GM12801 (cell line): Measurements from ENCODE around the gene PMAIP1.

Experiments
- TF ChIP-seq, protein P1 (sequence below): IDR thresholded peaks from one replicate; pipeline ENCODE4 v1.5.1; 2011; ENCODE audit warnings: control low read depth; ENCODE audit not compliant: insufficient read length; ENCODE audit errors: extremely low read depth

PMAIP1 gene

DNA sequence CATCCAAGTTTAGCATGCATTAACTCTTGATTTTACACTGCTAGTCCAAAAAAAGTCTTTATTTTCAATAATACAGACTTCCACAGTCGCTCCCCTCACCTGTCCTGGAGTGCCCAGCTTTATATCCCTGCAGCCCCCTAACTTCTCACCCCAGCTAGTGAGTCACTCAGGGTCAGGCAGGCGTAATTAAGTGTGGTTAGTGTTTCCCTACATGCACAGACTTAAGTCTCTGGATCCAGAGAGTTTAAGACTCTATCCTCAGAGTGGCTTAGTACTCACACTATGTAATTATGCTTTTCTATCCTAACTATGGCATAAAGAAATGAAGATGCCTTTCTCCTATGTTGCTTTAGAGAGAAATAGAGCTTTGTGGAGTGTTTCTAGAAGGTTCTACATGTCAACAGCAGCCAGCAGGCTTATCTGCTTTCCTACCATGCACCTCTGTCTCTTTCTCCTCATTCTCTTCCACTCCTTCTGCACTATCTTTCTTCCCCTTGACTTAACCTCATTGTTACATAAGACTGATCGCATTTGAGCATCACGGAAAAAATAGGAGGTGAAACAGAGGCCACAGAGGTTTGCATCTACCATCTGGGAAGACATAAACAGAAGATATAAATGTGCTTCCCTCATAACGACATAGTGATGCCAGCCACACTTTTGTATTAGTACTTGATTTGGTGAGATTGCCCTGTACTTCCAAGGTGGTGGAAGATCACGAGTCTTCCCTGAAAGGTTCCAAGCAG lies 34.4 kb upstream of the PMAIP1 start:
- TF ChIP-seq, protein P1, sequence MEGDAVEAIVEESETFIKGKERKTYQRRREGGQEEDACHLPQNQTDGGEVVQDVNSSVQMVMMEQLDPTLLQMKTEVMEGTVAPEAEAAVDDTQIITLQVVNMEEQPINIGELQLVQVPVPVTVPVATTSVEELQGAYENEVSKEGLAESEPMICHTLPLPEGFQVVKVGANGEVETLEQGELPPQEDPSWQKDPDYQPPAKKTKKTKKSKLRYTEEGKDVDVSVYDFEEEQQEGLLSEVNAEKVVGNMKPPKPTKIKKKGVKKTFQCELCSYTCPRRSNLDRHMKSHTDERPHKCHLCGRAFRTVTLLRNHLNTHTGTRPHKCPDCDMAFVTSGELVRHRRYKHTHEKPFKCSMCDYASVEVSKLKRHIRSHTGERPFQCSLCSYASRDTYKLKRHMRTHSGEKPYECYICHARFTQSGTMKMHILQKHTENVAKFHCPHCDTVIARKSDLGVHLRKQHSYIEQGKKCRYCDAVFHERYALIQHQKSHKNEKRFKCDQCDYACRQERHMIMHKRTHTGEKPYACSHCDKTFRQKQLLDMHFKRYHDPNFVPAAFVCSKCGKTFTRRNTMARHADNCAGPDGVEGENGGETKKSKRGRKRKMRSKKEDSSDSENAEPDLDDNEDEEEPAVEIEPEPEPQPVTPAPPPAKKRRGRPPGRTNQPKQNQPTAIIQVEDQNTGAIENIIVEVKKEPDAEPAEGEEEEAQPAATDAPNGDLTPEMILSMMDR, result no peak

DNA sequence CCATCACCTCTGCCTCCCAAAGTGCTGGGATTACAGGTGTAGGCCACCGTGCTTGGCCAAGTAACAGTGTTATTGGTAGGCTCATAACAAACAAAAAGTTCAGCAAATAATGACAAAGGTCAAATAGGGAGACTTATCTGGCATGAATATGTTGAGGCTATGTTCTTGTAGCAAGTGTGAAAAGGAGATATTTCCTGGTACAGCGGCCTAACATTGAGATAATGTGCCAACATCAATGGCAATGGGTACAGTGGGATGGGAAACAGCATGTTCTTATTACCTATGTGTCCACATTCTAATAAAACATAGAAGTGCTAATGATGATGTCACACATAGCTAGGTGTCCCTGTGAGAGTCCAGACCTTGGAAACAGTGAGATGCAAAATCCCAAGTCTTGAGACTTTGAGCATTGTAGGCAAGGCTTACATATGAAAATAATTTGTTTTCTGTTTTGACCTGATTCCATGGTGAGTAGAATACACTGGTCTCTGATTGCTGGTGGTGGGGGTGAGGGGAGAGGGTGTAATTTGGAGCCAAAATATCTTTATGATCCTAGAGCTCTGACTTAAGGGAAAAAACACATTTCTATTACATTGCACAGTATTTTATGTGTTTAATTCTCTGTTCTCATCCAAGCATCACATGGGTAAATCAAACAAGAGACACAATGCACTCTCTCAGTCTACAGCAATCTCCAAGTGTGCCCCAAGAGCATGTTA lies 33.1 kb upstream of the PMAIP1 start:
- TF ChIP-seq, protein P1, result no peak

DNA sequence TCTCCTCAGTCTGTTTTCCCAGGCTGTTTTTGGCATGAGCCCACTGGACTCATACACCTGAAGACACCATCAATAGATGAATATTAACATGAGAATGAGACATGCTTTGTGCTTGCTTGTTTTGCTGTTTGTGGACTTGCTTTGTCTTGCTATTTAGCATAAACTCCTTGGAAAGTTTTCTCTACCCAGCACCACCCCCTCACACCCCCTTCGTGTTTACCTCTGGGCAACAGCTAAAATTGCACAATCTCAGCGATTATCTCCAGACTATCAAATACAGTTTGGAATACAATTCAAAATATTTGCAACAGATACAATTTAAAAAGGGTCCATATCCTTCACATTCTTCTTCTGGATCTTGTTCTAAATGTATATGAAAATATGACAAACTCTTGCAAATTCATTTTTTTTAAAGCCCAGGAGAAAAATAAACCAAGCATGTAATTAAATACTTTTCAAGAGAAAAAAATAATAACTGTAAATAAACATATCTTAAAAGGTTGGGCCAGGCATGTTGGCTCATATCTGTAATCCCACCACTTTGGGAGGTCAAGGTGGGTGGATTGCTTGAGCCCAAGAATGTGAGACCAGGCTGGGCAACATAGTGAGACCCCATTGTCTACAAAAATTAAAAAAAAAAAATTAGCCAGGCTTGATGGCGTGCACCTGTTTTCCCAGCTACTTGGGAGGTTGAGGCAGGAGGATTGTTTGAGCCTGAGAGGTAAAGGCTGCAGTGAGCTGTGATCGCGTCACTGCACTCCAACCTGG lies 32.3 kb upstream of the PMAIP1 start:
- TF ChIP-seq, protein P1, result no peak

DNA sequence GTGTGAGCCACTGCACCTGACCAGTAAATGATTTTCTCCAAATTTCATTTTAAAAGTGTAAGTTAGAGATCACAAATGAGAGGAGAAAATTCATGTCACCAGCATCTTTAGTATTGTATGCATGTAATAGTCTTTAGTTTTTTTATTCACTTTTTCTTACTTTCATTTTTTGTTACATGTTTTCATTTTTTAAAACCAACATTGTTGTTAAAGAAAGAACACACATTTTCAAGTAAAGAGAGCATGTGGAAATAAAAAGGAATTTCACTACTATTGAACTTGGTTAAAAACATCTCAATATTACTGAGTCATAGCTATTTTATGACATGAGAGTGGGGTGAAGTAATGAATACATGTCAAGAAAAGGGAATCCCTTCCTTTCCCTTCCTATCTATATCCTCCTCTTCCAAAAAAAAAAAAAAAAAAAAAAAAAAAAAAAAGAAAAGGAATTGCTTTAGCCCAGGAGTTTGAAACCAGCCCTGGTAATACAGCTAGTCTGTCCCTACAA lies 29.1 kb upstream of the PMAIP1 start:
- TF ChIP-seq, protein P1, result no peak

DNA sequence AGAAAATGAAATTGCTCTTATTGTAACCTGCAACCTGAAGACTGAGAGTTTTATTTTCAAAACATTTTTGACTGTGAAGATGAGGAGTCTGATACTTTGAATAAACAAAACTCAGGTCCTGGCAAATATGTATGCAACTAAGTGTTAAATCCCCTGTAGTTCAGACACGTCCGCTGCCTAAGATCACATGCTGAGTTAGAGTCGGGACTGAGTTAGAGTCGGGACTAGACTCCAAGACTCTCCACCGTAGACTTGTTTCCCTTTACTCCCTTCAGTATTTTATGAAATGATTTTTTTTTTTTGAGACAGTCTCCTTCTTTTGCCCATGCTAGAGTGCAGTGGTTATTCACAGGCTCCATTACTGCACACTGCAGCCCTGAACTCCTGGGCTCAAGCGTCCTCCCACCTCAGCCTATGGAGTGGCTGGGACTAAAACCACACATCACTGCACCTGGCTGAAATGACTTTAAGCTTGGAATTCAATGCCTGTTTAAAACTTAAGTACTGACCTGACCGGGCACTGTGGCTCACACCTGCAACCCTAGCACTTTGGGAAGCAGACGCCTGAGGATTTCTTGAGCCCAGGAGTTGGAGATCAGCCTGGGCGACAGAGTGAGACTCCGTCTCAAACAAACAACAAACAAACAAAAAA lies 28.0 kb upstream of the PMAIP1 start:
- TF ChIP-seq, protein P1, result no peak

DNA sequence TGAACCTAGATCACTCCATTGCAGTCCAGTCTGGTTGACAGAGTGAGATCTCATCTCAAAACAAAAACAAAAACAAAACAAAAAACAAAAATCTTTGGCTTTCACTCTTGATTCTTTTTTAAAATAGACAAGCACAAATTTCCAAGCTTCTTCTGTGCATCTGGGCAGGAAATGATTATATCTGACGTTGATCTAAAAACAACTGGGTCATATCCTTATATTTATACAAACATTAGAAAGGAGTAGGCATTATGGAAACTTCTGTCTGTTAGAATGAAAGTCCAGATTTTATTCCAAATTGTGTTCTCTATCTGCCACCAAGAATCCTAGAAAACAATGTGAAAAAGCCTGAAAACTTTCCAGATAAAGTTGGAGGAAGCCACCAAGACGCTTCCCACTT lies 26.2 kb upstream of the PMAIP1 start:
- TF ChIP-seq, protein P1, result no peak
